ENCODE results near the gene ERVFRD-1. TPM values are rescaled to one million over a fixed set of nuclear protein-coding genes. Genes with fewer than 3 reads are reported as not detected.
A peak's percentile ranks its signal among the peaks of the same experiment; 100 is the strongest.

ERVFRD-1 gene
- total and polyA plus RNA-seq, 2 of the 13 experiments (the other 11 are each of a cell fraction or from before 2014, with no cell fraction given) = not detected

DNA sequence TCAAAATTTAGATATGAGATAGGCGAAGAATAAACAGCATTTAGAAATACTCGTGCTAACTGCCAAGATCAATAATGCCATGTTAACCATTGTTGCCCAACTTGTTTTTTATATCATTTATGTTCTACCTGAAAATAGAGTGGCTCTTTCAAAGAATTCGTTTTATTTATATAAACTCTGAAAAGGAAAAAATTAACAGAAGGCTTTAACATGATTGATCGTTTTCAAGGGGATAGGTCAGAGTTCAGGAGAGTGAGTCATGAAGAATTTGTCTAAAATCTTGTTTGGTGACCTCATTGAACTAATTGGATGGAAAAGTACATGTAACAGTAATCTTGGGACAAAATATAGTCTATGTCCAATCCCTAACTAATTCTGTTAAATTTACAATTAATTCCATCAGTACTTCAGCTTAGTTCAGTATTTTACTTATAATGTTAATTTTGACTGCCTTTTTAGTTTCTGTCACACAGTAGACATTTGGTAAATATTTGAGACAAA, 56.3 kb downstream of the ERVFRD-1 start:
- Histone ChIP-seq H3K4me1 (ENCODE audit: insufficient read depth, low read length) (peaks cover 44% of the 10 kb centered on the region), H3K9me3 (ENCODE audit: low read length) (no peaks in the 10 kb centered on the region), H2AFZ (ENCODE audit: low read length) (no peak overlapping the region), H3K27ac (ENCODE audit: extremely low read length, insufficient read depth, low read length) (peak overlapping the region; percentile 59), H3K27me3 (ENCODE audit: control insufficient read depth in 1 of 2, insufficient read depth in 2 of 2, low read length in 2 of 2) (no peaks in the 10 kb centered on the region), H3K4me2 (ENCODE audit: low read depth, low read length) (peak overlapping the region; percentile 32; the same call in 1 of the 2 replicates), H4K20me1 (ENCODE audit: insufficient read depth, low read length) (no peaks in the 10 kb centered on the region), H3K4me3 (replicated peaks in 1 of 3; ENCODE audit: insufficient read depth in 1 of 3, low read depth in 2 of 3, low read length in 3 of 3) (no peak overlapping the region), H3K36me3 (replicated peaks in 1 of 2; ENCODE audit: control insufficient read depth in 1 of 2, insufficient read depth in 2 of 2, low read length in 2 of 2) (no peaks in the 10 kb centered on the region), H3K79me2 (ENCODE audit: insufficient read depth, low read length) (no peaks in the 10 kb centered on the region), H3K9ac (ENCODE audit: insufficient read depth, low read depth, low read length) (no peak overlapping the region)
- FAIRE-seq (peak; percentile 52), DNase-seq (ENCODE audit: low spot score) (peak; percentile 92), ATAC-seq (peak; percentile 67)
- in situ Hi-C loops (cut with HindIII; ENCODE audit: extremely low pct_ligation_motif_present, low pct_unique_long_range_greater_than_20kb) = loop anchor here (25.0 kb wide), 1 partner anchor 568 kb away; no protein-coding TSS in a partner anchor
- 11% methylated on average over 4 of the region's 4 CpGs for WGBS (ENCODE audit: low lambda C conversion rate)
- POLR2A ChIA-PET = interaction anchor here (1.1 to 2.1 kb wide), 3 partner anchors 15 to 48 kb away, joined by 3 to 7 read pairs (median 4); no protein-coding TSS in a partner anchor
- CTCF ChIA-PET (ENCODE audit: low intra/inter-chr PET ratio, low total read pairs) = interaction anchor here (1.5 to 2.2 kb wide), 3 partner anchors 9 to 101 kb away, joined by 3 to 7 read pairs (median 3); partner anchors contain the start of gene ELOVL2
- BruUV-seq (replicated peaks) = no TSS peak
- intact Hi-C loops (cut with micrococcal nuclease; ENCODE audit: unreplicated experiment) = no loop called here
- TF ChIP-seq TCF12 (IDR thresholded peaks at IDR 0.05) (no peak), TCF12 (CRISPR knock-in tag; IDR thresholded peaks at IDR 0.05) (no peak; the same call in 1 of the 2 replicates), MED13 (CRISPR knock-in tag; IDR thresholded peaks at IDR 0.05) (no peak), NFE2 (CRISPR knock-in tag; IDR thresholded peaks at IDR 0.05) (no peak), ZNF883 (CRISPR knock-in tag; IDR thresholded peaks at IDR 0.05; ENCODE audit: not compliant biosample characterization) (no peak), YY1 (IDR thresholded peaks at IDR 0.05; ENCODE audit: insufficient read depth, insufficient replicate concordance, low read depth, low read length) (no peak), KDM2A (CRISPR knock-in tag; IDR thresholded peaks at IDR 0.05; ENCODE audit: borderline replicate concordance, low read depth) (no peak), DNMT3B (CRISPR knock-in tag; conservative IDR thresholded peaks at IDR 0.05) (no peak), ZNF790 (CRISPR knock-in tag; IDR thresholded peaks at IDR 0.05; ENCODE audit: borderline replicate concordance) (no peak), HHEX (CRISPR knock-in tag; IDR thresholded peaks at IDR 0.05) (no peak), EHMT2 (IDR thresholded peaks at IDR 0.05; ENCODE audit: borderline replicate concordance, low read depth, low read length) (peak; percentile 78; the same call in 1 of the 2 replicates), TARDBP (CRISPR knock-in tag; IDR thresholded peaks at IDR 0.05) (no peak), MIXL1 (CRISPR knock-in tag; IDR thresholded peaks at IDR 0.05) (peak; percentile 81; the same call in 1 of the 2 replicates), IRX3 (CRISPR knock-in tag; IDR thresholded peaks at IDR 0.05; ENCODE audit: borderline replicate concordance, low read depth) (no peak), ZNF225 (CRISPR knock-in tag; IDR thresholded peaks at IDR 0.05) (no peak), SIX4 (CRISPR knock-in tag; IDR thresholded peaks at IDR 0.05) (no peak), TAF15 (IDR thresholded peaks at IDR 0.05; ENCODE audit: low read depth, low read length, poor library complexity, severe bottlenecking) (no peak)
- TF ChIP-seq, protein P1, sequence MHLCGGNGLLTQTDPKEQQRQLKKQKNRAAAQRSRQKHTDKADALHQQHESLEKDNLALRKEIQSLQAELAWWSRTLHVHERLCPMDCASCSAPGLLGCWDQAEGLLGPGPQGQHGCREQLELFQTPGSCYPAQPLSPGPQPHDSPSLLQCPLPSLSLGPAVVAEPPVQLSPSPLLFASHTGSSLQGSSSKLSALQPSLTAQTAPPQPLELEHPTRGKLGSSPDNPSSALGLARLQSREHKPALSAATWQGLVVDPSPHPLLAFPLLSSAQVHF (CRISPR knock-in tag; IDR thresholded peaks at IDR 0.05) = no peak
- TF ChIP-seq, protein P2, sequence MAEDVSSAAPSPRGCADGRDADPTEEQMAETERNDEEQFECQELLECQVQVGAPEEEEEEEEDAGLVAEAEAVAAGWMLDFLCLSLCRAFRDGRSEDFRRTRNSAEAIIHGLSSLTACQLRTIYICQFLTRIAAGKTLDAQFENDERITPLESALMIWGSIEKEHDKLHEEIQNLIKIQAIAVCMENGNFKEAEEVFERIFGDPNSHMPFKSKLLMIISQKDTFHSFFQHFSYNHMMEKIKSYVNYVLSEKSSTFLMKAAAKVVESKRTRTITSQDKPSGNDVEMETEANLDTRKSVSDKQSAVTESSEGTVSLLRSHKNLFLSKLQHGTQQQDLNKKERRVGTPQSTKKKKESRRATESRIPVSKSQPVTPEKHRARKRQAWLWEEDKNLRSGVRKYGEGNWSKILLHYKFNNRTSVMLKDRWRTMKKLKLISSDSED (CRISPR knock-in tag; IDR thresholded peaks at IDR 0.05) = no peak
- TF ChIP-seq, protein P3, sequence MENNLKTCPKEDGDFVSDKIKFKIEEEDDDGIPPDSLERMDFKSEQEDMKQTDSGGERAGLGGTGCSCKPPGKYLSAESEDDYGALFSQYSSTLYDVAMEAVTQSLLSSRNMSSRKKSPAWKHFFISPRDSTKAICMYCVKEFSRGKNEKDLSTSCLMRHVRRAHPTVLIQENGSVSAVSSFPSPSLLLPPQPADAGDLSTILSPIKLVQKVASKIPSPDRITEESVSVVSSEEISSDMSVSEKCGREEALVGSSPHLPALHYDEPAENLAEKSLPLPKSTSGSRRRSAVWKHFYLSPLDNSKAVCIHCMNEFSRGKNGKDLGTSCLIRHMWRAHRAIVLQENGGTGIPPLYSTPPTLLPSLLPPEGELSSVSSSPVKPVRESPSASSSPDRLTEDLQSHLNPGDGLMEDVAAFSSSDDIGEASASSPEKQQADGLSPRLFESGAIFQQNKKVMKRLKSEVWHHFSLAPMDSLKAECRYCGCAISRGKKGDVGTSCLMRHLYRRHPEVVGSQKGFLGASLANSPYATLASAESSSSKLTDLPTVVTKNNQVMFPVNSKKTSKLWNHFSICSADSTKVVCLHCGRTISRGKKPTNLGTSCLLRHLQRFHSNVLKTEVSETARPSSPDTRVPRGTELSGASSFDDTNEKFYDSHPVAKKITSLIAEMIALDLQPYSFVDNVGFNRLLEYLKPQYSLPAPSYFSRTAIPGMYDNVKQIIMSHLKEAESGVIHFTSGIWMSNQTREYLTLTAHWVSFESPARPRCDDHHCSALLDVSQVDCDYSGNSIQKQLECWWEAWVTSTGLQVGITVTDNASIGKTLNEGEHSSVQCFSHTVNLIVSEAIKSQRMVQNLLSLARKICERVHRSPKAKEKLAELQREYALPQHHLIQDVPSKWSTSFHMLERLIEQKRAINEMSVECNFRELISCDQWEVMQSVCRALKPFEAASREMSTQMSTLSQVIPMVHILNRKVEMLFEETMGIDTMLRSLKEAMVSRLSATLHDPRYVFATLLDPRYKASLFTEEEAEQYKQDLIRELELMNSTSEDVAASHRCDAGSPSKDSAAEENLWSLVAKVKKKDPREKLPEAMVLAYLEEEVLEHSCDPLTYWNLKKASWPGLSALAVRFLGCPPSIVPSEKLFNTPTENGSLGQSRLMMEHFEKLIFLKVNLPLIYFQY (CRISPR knock-in tag; IDR thresholded peaks at IDR 0.05; ENCODE audit: borderline replicate concordance) = no peak

Measured in HepG2 (cell line).